Keratinocyte (primary cell): ENCODE measurements around the gene DIP2B. TPM values are rescaled to one million over a fixed set of nuclear protein-coding genes. Genes with fewer than 3 reads are reported as not detected.
"Not testable (repeated sequence)": the region's sequence is repeated elsewhere in the genome, so short reads cannot be mapped to it uniquely, and the experiment has no call there.

Source experiments
- DNase-seq: peaks from one replicate; pipeline ENCODE4 v3.0.0-alpha.2; 2011; ENCODE audit warnings: low read depth, missing footprints, low spot score
- FAIRE-seq: peaks from 2 replicates; lab custom pipeline; 2011; peaks lifted over from hg19 to GRCh38; lab: Jason Lieb, UNC
- H2AFZ ChIP-seq: 2 replicates; pipeline ENCODE4 v1.6.0; 2012; ENCODE audit warnings: low read length, control low read depth, inconsistent platforms; ENCODE audit not compliant: control insufficient read depth
- H3K27ac ChIP-seq: 2 replicates; pipeline ENCODE4 v1.5.1; 2011; ENCODE audit warnings: low read length; ENCODE audit not compliant: control insufficient read depth, insufficient read depth
- H3K27me3 ChIP-seq: 3 replicates; pipeline ENCODE4 v1.6.0; 2011; ENCODE audit warnings: low read length; ENCODE audit not compliant: control insufficient read depth, insufficient read depth; ENCODE audit errors: extremely low read depth
- H3K36me3 ChIP-seq, 2 experiments: 2 replicates in 1 of 2; 3 replicates in 1 of 2; pipeline ENCODE4 v1.5.1; 2011; ENCODE audit warnings: low read length in 2 of 2, mild to moderate bottlenecking in 1 of 2; ENCODE audit not compliant: control insufficient read depth in 2 of 2, insufficient read depth in 2 of 2; ENCODE audit errors: extremely low read depth in 1 of 2
- H3K4me1 ChIP-seq: 3 replicates; pipeline ENCODE4 v1.5.1; 2011; ENCODE audit warnings: low read length; ENCODE audit not compliant: control insufficient read depth, insufficient read depth; ENCODE audit errors: extremely low read depth
- H3K4me2 ChIP-seq: 3 replicates; pipeline ENCODE4 v1.6.0; 2011; ENCODE audit warnings: low read depth, low read length; ENCODE audit not compliant: control insufficient read depth, insufficient read depth; ENCODE audit errors: extremely low read depth
- H3K4me3 ChIP-seq, 3 experiments: fragments of 200-600 bp in 1 of 3; sonication (generic) in 1 of 3; 2 replicates in 2 of 3; 3 replicates in 1 of 3; pipeline ENCODE4 v1.5.1; 2011 to 2016; ENCODE audit warnings: low read length in 3 of 3, mild to moderate bottlenecking in 3 of 3, control low read depth in 2 of 3, inconsistent platforms in 1 of 3, low read depth in 1 of 3, mixed read lengths in 1 of 3, mixed run types in 1 of 3, moderate library complexity in 1 of 3; ENCODE audit not compliant: control insufficient read depth in 2 of 3, insufficient read depth in 2 of 3; ENCODE audit errors: extremely low read depth in 1 of 3
- H3K79me2 ChIP-seq: 2 replicates; pipeline ENCODE4 v1.6.0; 2012; ENCODE audit warnings: low read length; ENCODE audit not compliant: control insufficient read depth, insufficient read depth
- H3K9ac ChIP-seq: 3 replicates; pipeline ENCODE4 v1.6.0; 2011; ENCODE audit warnings: low read length; ENCODE audit not compliant: control insufficient read depth, insufficient read depth; ENCODE audit errors: extremely low read depth
- H3K9me1 ChIP-seq: 3 replicates; pipeline ENCODE4 v1.6.0; 2011; ENCODE audit warnings: low read length; ENCODE audit not compliant: control insufficient read depth, insufficient read depth; ENCODE audit errors: extremely low read depth
- H3K9me3 ChIP-seq: 2 replicates; pipeline ENCODE4 v1.5.1; 2012; ENCODE audit warnings: low read depth, low read length; ENCODE audit not compliant: control insufficient read depth
- H4K20me1 ChIP-seq: 3 replicates; pipeline ENCODE4 v1.6.0; 2011; ENCODE audit warnings: low read length; ENCODE audit not compliant: control insufficient read depth, insufficient read depth; ENCODE audit errors: extremely low read depth
- EZH2 ChIP-seq: IDR thresholded peaks from one replicate; pipeline ENCODE4 v1.6.1; 2012; ENCODE audit warnings: inconsistent platforms, mild to moderate bottlenecking, low read length, moderate library complexity
- dilution Hi-C: fragments of 300-500 bp; cut with MboI; formaldehyde crosslinking; loops from one replicate; pipeline ENCODE4 v1.7.0; 2020; ENCODE audit warnings: low sequenced_read_pairs; ENCODE audit not compliant: extremely low pct_ligation_motif_present
- polyA plus RNA-seq, 5 experiments: library from polyadenylated mRNA; depleted of rRNA in 3 of 5; stranded (reverse) in 3 of 5; stranded (forward) in 1 of 5; unstranded in 1 of 5; fragments of >200 nt; gene quantifications; 1 replicate in 1 of 5; 2 replicates in 3 of 5; 3 replicates in 1 of 5; pipeline versions ENCODE4 v1.2.1 to v1.2.3, GENCODE V29; 2011 to 2012; ENCODE audit warnings: missing spikeins in 2 of 5, low read depth in 1 of 5, low replicate concordance in 1 of 5
- TF ChIP-seq, protein P1 (sequence below), 3 experiments: IDR thresholded peaks in 1 of 3; conservative IDR thresholded peaks in 1 of 3; optimal IDR thresholded peaks in 1 of 3; 2 replicates in 2 of 3; 3 replicates in 1 of 3; pipeline versions ENCODE3 to v1.5.1; 2011; ENCODE audit warnings: low read length in 3 of 3, mild to moderate bottlenecking in 3 of 3, moderate library complexity in 2 of 3, control low read depth in 1 of 3, inconsistent platforms in 1 of 3; ENCODE audit not compliant: insufficient read depth in 2 of 3; ENCODE audit errors: extremely low read depth in 1 of 3

Gene DIP2B
- polyA plus RNA-seq, 1 donor (not counting 4 experiments of a cell fraction or from before 2014, with no cell fraction given): 30.2 TPM

DNA sequence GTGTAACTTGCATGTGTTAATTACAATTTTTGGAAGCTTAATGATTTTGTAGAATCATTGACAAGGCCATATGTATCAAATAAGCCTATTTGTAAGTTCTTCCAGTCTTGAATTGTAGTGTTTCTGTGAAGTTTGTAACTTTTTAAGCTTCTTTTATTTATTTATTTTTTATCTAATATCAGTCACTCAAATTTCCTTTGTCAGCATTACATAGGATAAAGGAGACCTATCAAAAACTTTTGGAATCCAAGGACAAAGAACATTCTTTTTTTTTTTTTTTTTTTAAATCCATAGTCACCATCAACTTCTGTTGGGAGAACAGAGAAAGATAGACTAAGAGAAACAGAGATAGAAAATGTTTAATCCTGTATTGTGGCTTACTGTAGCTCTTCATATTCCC, 36.4 kb downstream of the DIP2B start:
- H3K9me1 ChIP-seq: no peaks in the 10 kb centered on the region
- peaks cover 62% of the 10 kb centered on the region for H3K79me2 ChIP-seq
- H4K20me1 ChIP-seq: no peaks in the 10 kb centered on the region
- H3K4me3 ChIP-seq: no peak overlapping the region
- H3K4me1 ChIP-seq: peaks cover 47% of the 10 kb centered on the region
- DNase-seq (no peak), FAIRE-seq (no peak)
- no peak overlapping the region for H3K4me2 ChIP-seq
- H3K9ac ChIP-seq: no peak overlapping the region
- H2AFZ ChIP-seq: no peak overlapping the region
- TF ChIP-seq, protein P1, sequence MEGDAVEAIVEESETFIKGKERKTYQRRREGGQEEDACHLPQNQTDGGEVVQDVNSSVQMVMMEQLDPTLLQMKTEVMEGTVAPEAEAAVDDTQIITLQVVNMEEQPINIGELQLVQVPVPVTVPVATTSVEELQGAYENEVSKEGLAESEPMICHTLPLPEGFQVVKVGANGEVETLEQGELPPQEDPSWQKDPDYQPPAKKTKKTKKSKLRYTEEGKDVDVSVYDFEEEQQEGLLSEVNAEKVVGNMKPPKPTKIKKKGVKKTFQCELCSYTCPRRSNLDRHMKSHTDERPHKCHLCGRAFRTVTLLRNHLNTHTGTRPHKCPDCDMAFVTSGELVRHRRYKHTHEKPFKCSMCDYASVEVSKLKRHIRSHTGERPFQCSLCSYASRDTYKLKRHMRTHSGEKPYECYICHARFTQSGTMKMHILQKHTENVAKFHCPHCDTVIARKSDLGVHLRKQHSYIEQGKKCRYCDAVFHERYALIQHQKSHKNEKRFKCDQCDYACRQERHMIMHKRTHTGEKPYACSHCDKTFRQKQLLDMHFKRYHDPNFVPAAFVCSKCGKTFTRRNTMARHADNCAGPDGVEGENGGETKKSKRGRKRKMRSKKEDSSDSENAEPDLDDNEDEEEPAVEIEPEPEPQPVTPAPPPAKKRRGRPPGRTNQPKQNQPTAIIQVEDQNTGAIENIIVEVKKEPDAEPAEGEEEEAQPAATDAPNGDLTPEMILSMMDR (optimal IDR thresholded peaks at IDR 0.05 in 1 of 3, IDR thresholded peaks at IDR 0.05 in 1 of 3, conservative IDR thresholded peaks at IDR 0.05 in 1 of 3; ENCODE audit: extremely low read depth in 1 of 3, insufficient read depth in 2 of 3, low read length in 3 of 3): no peak
- TF ChIP-seq EZH2: no peak
- dilution Hi-C loops: no loop called here
- peak overlapping the region; percentile 93 for H3K27ac ChIP-seq
- no peaks in the 10 kb centered on the region for H3K36me3 ChIP-seq
- no peaks in the 10 kb centered on the region for H3K27me3 ChIP-seq
- no peaks in the 10 kb centered on the region for H3K9me3 ChIP-seq

DNA sequence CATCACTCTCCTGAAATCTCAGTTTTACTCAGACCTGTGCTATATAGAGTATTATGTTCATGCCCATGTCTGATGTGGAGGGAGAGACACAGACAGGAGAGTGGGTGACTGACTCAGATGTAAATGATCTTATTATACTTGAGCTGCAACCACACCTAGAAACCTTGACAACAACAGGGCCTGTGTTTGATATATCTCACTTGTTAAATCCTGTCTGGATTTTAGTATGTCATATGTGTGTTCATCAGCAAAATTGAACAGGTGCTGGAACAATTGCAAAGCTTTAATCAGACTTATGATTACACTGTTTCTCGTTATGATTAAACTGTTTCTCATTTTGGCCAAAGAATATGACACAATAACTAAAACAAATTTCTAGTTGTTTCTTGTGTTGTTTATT, 37.7 kb downstream of the DIP2B start:
- Histone ChIP-seq H3K9me1 (no peaks in the 10 kb centered on the region), H3K79me2 (peaks cover 69% of the 10 kb centered on the region), H3K4me2 (no peak overlapping the region), H4K20me1 (no peaks in the 10 kb centered on the region), H2AFZ (no peak overlapping the region), H3K27ac (peak overlapping the region; percentile 93), H3K4me1 (peaks cover 43% of the 10 kb centered on the region), H3K27me3 (no peaks in the 10 kb centered on the region), H3K4me3 (peak overlapping the region in 1 of 3 experiments; percentile 9), H3K9me3 (no peaks in the 10 kb centered on the region), H3K36me3 (no peaks in the 10 kb centered on the region), H3K9ac (peak overlapping the region; percentile 76)
- DNase-seq (peak; percentile 91), FAIRE-seq (peak; percentile 86)
- dilution Hi-C loops: no loop called here
- TF ChIP-seq, protein P1 (optimal IDR thresholded peaks at IDR 0.05 in 1 of 3, IDR thresholded peaks at IDR 0.05 in 1 of 3, conservative IDR thresholded peaks at IDR 0.05 in 1 of 3; ENCODE audit: extremely low read depth in 1 of 3, insufficient read depth in 2 of 3, low read length in 3 of 3): no peak
- no peak for TF ChIP-seq EZH2

GRCh38 chr12:50543188-50543587, 38.4 kb downstream of the DIP2B start:
- H2AFZ ChIP-seq, H3K36me3 ChIP-seq, DNase-seq, dilution Hi-C loops, H3K4me3 ChIP-seq, H3K9me1 ChIP-seq, H3K27me3 ChIP-seq, H3K9me3 ChIP-seq, H4K20me1 ChIP-seq, FAIRE-seq: not testable (repeated sequence)
- Histone ChIP-seq H3K4me1 (peaks cover 38% of the 10 kb centered on the region), H3K27ac (peak overlapping the region; percentile 93), H3K4me2 (peak overlapping the region; percentile 54), H3K9ac (peak overlapping the region; percentile 76), H3K79me2 (peaks cover 71% of the 10 kb centered on the region)
